Stomach (tissue), 4 donors: ENCODE measurements around the gene D2HGDH.

Experiments used
- CTCF ChIP-seq, 7 experiments: fragments of 450-650 bp in 4 of 7; fragments of 200-600 bp in 3 of 7; sonication (generic) in 3 of 7; IDR thresholded peaks; one replicate each; pipeline ENCODE4 v1.5.1; 2016 to 2019; ENCODE audit warnings: antibody characterized with exemption in 7 of 7, control low read depth in 2 of 7, mild to moderate bottlenecking in 1 of 7
- EP300 ChIP-seq: sonication (generic); formaldehyde crosslinking; IDR thresholded peaks from one replicate; pipeline ENCODE4 v1.6.1; 2017; ENCODE audit warnings: antibody characterized with exemption
- POLR2A ChIP-seq, 4 donors: fragments of 450-650 bp; IDR thresholded peaks; one replicate each; pipeline ENCODE4 v1.6.1; 2016; ENCODE audit warnings: antibody characterized with exemption in 4 of 4, control low read depth in 2 of 4, mild to moderate bottlenecking in 1 of 4, moderate library complexity in 1 of 4
- POLR2AphosphoS5 ChIP-seq, 3 donors: sonication (generic); formaldehyde crosslinking; IDR thresholded peaks; one replicate each; pipeline ENCODE4 v1.6.1; 2016; ENCODE audit warnings: antibody characterized with exemption in 3 of 3

- TF ChIP-seq POLR2A (IDR thresholded peaks at IDR 0.05) (no peak), CTCF (IDR thresholded peaks at IDR 0.05) (no peak), POLR2AphosphoS5 (IDR thresholded peaks at IDR 0.05) (no peak), EP300 (no peak)
Observed at GRCh38 chr2:241728627-241729026, 5.8 kb upstream of the D2HGDH start.
